Ovary (tissue), 9 donors: ENCODE data around the gene ELK1. TPM values are rescaled to one million over a fixed set of nuclear protein-coding genes. Genes with fewer than 3 reads are reported as not detected.

ENCODE experiments used
- DNase-seq, 5 donors: peaks; one replicate each; pipeline ENCODE4 v3.0.0-alpha.2; 2019 to 2020
- H3K27ac ChIP-seq, 2 donors: fragments of 200-600 bp; one replicate each; pipeline versions ENCODE4 v1.5.1 to v1.8.0; 2019 to 2022
- H3K27me3 ChIP-seq: fragments of 200-600 bp; one replicate; pipeline ENCODE4 v1.8.0; 2022
- H3K36me3 ChIP-seq: fragments of 200-600 bp; sonication (generic); one replicate; pipeline ENCODE4 v1.5.1; 2019
- H3K4me1 ChIP-seq: one replicate; pipeline ENCODE4 v1.8.1; 2013; ENCODE audit warnings: mild to moderate bottlenecking, moderate library complexity; ENCODE audit not compliant: insufficient read depth
- H3K4me3 ChIP-seq: fragments of 200-600 bp; sonication (generic); one replicate; pipeline ENCODE4 v1.5.1; 2017
- H3K9me3 ChIP-seq, 2 donors: fragments of 200-600 bp in 1 of 2; sonication (generic) in 1 of 2; one replicate each; pipeline versions ENCODE4 v1.5.1 to v1.8.1; 2013 to 2019; ENCODE audit warnings: mild to moderate bottlenecking in 1 of 2, moderate library complexity in 1 of 2
- EP300 ChIP-seq: sonication (generic); formaldehyde crosslinking; IDR thresholded peaks from one replicate; pipeline ENCODE4 v1.6.1; 2017; ENCODE audit warnings: antibody characterized with exemption
- POLR2A ChIP-seq: fragments of 450-650 bp; IDR thresholded peaks from one replicate; pipeline ENCODE4 v1.6.1; 2017; ENCODE audit warnings: antibody characterized with exemption, mild to moderate bottlenecking, moderate library complexity
- WGBS, 3 donors: extraction: QIAGEN DNeasy Blood & Tissue Kit in 1 of 3; methylation state at CpG; one replicate each; pipeline versions ENCODE4 v1.1.5 to v1.1.7; 2013 to 2017; 5-methylcytosine and 5-hydroxymethylcytosine counted together
- intact Hi-C, 4 donors: fragments of 100-400 bp; cut with DNase I; formaldehyde crosslinking; loops; one replicate each; pipeline versions ENCODE4 v1.11.0 to v1.15.1; 2022 to 2023
- polyA plus RNA-seq, 2 donors: library from polyadenylated mRNA; stranded (reverse); fragments of 200-250 nt in 1 of 2; fragments of 350-450 nt in 1 of 2; fragmentation: Illumina TruSeq in 1 of 2; extraction: RNeasy Lipid Tissue Mini Kit (QIAGEN cat#74804) in 1 of 2; gene quantifications; one replicate each; pipeline ENCODE4 v1.2.3, GENCODE V29; 2013 to 2014
- total RNA-seq, 7 donors: library from RNA; depleted of rRNA in 2 of 7; stranded (reverse); fragments of >200 nt in 2 of 7; fragmentation: NEBNext Ultra II Directional in 3 of 7; extraction: Animal tissue kit (Norgen Biotek cat#: 25700) in 3 of 7; gene quantifications; one replicate each; pipeline versions ENCODE4 v1.1.0 to v1.2.4, GENCODE V29; 2016 to 2023
- TF ChIP-seq, protein P1 (sequence below), 3 donors: fragments of 450-650 bp in 2 of 3; fragments of 200-600 bp in 1 of 3; IDR thresholded peaks; one replicate each; pipeline versions ENCODE4 v1.5.1 to v1.8.0; 2016 to 2022; ENCODE audit warnings: antibody characterized with exemption in 3 of 3, mild to moderate bottlenecking in 1 of 3
- donor health status: DM: no; HTN: no; CAD: no; lungs with moderate emphysema.
- donor health status: DM: no; HTN: no; CAD: no.
- donor health status: Bipolar disorder and iron deficiency.
- donor health status: DM: yes; HTN: yes; CAD: no.
- donor health status: DM: no; HTN: no; CAD: no.
- donor health status: DM: yes; HTN: yes; CAD: no.

Gene ELK1
- total and polyA plus RNA-seq, 9 donors: 29.7 to 139 (median 73.0) TPM

GRCh38 chrX:47643926-47644325, 6.4 kb downstream of the ELK1 start:
- no peak for TF ChIP-seq EP300
- TF ChIP-seq, protein P1, sequence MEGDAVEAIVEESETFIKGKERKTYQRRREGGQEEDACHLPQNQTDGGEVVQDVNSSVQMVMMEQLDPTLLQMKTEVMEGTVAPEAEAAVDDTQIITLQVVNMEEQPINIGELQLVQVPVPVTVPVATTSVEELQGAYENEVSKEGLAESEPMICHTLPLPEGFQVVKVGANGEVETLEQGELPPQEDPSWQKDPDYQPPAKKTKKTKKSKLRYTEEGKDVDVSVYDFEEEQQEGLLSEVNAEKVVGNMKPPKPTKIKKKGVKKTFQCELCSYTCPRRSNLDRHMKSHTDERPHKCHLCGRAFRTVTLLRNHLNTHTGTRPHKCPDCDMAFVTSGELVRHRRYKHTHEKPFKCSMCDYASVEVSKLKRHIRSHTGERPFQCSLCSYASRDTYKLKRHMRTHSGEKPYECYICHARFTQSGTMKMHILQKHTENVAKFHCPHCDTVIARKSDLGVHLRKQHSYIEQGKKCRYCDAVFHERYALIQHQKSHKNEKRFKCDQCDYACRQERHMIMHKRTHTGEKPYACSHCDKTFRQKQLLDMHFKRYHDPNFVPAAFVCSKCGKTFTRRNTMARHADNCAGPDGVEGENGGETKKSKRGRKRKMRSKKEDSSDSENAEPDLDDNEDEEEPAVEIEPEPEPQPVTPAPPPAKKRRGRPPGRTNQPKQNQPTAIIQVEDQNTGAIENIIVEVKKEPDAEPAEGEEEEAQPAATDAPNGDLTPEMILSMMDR (IDR thresholded peaks at IDR 0.05): peak in 1 of 3 donors; percentile 31
- peaks cover 2% of the 10 kb centered on the region for H3K4me1 ChIP-seq
- no peaks in the 10 kb centered on the region for H3K9me3 ChIP-seq
- intact Hi-C loops: loop anchor here in 3 of 4 donors (10.0 kb wide), 3 partner anchors 69 to 449 kb away; partner anchors contain the start of gene UBA1 (in 1 of the 3)
- no peaks in the 10 kb centered on the region for H3K27me3 ChIP-seq
- no peaks in the 10 kb centered on the region for H3K36me3 ChIP-seq
- H3K27ac ChIP-seq: no peak overlapping the region
- WGBS, 3 donors: 32 to 42% (median 33%) methylated on average over 2 of the region's 2 CpGs
- DNase-seq: peak in 1 of 5 donors; percentile 21
- H3K4me3 ChIP-seq: no peak overlapping the region

- TF ChIP-seq EP300 (no peak), POLR2A (no peak)
- TF ChIP-seq, protein P1 (IDR thresholded peaks at IDR 0.05): no peak
- no peaks in the 10 kb centered on the region for H3K36me3 ChIP-seq
- intact Hi-C loops: loop anchor here in 1 of 4 donors (10.0 kb wide), 1 partner anchor 104 kb away; no protein-coding TSS in a partner anchor
Observed at GRCh38 chrX:47638816-47639215, 11.5 kb downstream of the ELK1 start.

DNA sequence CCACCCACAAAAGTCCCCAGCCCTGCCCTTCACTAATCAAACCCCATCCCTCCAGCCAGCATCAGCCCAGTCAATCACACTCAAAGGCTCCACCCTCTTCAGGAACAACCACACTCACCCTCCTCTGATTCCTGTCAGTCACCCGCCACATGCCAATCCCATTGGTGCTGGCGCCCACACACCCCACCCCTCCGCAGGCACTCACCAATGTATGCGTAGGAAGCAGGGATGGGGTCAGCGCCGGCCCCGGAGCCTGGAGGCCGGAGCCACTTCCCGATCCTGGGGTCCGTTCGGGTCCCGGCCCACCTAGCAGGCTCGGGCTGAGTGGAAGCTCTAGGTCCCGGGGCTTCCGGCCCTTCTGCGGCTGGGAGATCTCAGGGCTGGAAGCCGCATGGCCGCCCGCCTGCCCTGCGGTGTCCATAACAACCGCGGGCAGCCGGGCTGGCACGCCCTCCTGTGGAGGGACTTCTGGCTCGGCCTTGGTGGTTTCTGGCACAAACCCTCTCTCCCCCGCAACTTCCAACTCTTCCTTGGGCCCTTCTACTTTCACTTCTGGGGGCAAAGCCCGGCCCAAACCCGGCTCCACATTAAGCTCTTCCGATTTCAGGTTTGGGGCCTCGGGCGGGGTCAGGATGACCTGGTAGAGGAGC, 12.7 kb downstream of the ELK1 start:
- Histone ChIP-seq H3K9me3 (no peaks in the 10 kb centered on the region), H3K4me1 (no peaks in the 10 kb centered on the region), H3K27me3 (no peaks in the 10 kb centered on the region), H3K4me3 (no peak overlapping the region), H3K36me3 (no peaks in the 10 kb centered on the region), H3K27ac (peak overlapping the region in 1 of 2 donors; percentile 27)
- DNase-seq: peak in 3 of 5 donors; percentile 28 to 66 (median 56)
- 62 to 64% (median 64%) methylated on average over 30 to 31 of the region's 31 CpGs for WGBS, 3 donors
- no peak for TF ChIP-seq POLR2A
- no peak for TF ChIP-seq EP300
- TF ChIP-seq, protein P1 (IDR thresholded peaks at IDR 0.05): no peak
- intact Hi-C loops: loop anchor here in 1 of 4 donors (10.0 kb wide), 1 partner anchor 103 kb away; no protein-coding TSS in a partner anchor

More at GRCh38 chrX:47638816-47639215, 11.5 kb downstream of the ELK1 start:
- H3K27me3 ChIP-seq: no peaks in the 10 kb centered on the region
- H3K4me1 ChIP-seq: no peaks in the 10 kb centered on the region
- H3K9me3 ChIP-seq: no peaks in the 10 kb centered on the region
- peak overlapping the region in 1 of 2 donors; percentile 27 for H3K27ac ChIP-seq
- no peak overlapping the region for H3K4me3 ChIP-seq
- DNase-seq: no peak
- 69 to 78% (median 72%) methylated on average over 12 to 14 of the region's 14 CpGs for WGBS, 3 donors

GRCh38 chrX:47634871-47635575, 15.3 kb downstream of the ELK1 start:
- Histone ChIP-seq H3K4me3 (no peak overlapping the region), H3K27me3 (no peaks in the 10 kb centered on the region), H3K4me1 (no peaks in the 10 kb centered on the region), H3K36me3 (no peaks in the 10 kb centered on the region), H3K27ac (no peak overlapping the region), H3K9me3 (no peaks in the 10 kb centered on the region)
- no peak for DNase-seq
- intact Hi-C loops: loop anchor here in 1 of 4 donors (10.0 kb wide), 1 partner anchor 100 kb away; no protein-coding TSS in a partner anchor
- no peak for TF ChIP-seq EP300
- TF ChIP-seq, protein P1 (IDR thresholded peaks at IDR 0.05): no peak
- WGBS, 3 donors: 76 to 81% (median 79%) methylated on average over 16 of the region's 16 CpGs
